ENCODE data around the gene STK24.
A peak's percentile ranks its signal among the peaks of the same experiment; 100 is the strongest.

STK24 gene

DNA sequence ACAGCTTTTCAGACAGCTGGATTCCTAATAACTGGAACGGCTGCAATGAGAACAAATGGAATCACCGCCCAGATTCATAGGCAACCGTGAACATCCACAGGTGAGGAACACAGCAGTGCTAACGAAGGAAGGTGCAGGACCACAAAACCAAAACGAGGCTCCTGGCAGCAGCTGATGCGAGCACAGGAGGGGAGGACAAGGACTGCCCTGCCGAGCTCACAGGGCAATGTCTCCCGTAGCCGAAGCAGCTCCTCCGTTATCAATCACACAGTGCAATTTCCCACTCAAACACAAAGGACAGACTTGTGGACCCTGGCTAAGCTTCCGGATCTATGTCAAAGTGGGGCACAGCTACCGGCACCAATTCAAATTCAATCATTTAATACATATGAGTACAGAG is 70.6 kb downstream of the STK24 start:
- H3K9me3 ChIP-seq (ENCODE audit: control insufficient read depth in 1 of 2, low read length in 2 of 2) = no peaks in the 10 kb centered on the region
- H3K27ac ChIP-seq (ENCODE audit: low read depth, low read length) = no peak overlapping the region
- H3K9ac ChIP-seq (ENCODE audit: low read depth in 1 of 2, low read length in 2 of 2) = no peak overlapping the region
- H3K36me3 ChIP-seq (ENCODE audit: control insufficient read depth in 1 of 2, insufficient read depth in 2 of 2, low read length in 2 of 2) = peaks cover 0 to 10% of the 10 kb centered on the region in 2 donors
- peaks cover 68 to 72% of the 10 kb centered on the region in 2 donors for H3K4me1 ChIP-seq (ENCODE audit: control insufficient read depth in 1 of 2, insufficient read depth in 2 of 2, low read length in 2 of 2)
- no peaks in the 10 kb centered on the region for H3K27me3 ChIP-seq (ENCODE audit: control insufficient read depth in 1 of 2, insufficient read depth in 2 of 2, low read length in 2 of 2)
- no peak overlapping the region for H3K4me3 ChIP-seq (ENCODE audit: low read depth in 1 of 2, low read length in 2 of 2)

DNA sequence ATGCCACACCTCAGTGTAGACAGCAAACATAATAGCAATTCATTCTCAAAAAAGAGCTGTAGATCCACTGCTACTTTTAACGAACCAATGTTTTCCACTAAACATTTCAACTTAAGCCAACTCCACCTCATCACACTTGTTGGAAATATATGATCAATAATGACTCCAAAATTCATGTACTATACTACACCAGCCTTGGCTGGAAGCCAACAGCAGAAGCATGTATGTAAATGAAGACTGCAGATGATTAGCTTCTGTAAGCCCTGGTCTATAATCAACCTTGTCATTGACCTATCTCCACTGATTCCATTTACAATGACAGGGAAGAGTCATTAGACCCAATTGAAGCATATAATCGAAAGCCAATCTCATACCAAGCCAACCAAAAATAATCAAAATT is 71.7 kb downstream of the STK24 start:
- H3K27me3 ChIP-seq (ENCODE audit: control insufficient read depth in 1 of 2, insufficient read depth in 2 of 2, low read length in 2 of 2) = no peaks in the 10 kb centered on the region
- peaks cover 0 to 10% of the 10 kb centered on the region in 2 donors for H3K36me3 ChIP-seq (ENCODE audit: control insufficient read depth in 1 of 2, insufficient read depth in 2 of 2, low read length in 2 of 2)
- H3K4me3 ChIP-seq (ENCODE audit: low read depth in 1 of 2, low read length in 2 of 2) = no peak overlapping the region
- H3K27ac ChIP-seq (ENCODE audit: low read depth, low read length) = no peak overlapping the region
- no peaks in the 10 kb centered on the region for H3K9me3 ChIP-seq (ENCODE audit: control insufficient read depth in 1 of 2, low read length in 2 of 2)
- peaks cover 67 to 71% of the 10 kb centered on the region in 2 donors for H3K4me1 ChIP-seq (ENCODE audit: control insufficient read depth in 1 of 2, insufficient read depth in 2 of 2, low read length in 2 of 2)
- H3K9ac ChIP-seq (ENCODE audit: low read depth in 1 of 2, low read length in 2 of 2) = no peak overlapping the region

- peaks cover 59 to 63% of the 10 kb centered on the region in 2 donors for H3K4me1 ChIP-seq (ENCODE audit: control insufficient read depth in 1 of 2, insufficient read depth in 2 of 2, low read length in 2 of 2)
- H3K36me3 ChIP-seq (ENCODE audit: control insufficient read depth in 1 of 2, insufficient read depth in 2 of 2, low read length in 2 of 2) = peaks cover 0 to 16% of the 10 kb centered on the region in 2 donors
- no peak overlapping the region for H3K27ac ChIP-seq (ENCODE audit: low read depth, low read length)
- no peaks in the 10 kb centered on the region for H3K9me3 ChIP-seq (ENCODE audit: control insufficient read depth in 1 of 2, low read length in 2 of 2)
- H3K9ac ChIP-seq (ENCODE audit: low read depth in 1 of 2, low read length in 2 of 2) = no peak overlapping the region
- H3K4me3 ChIP-seq (ENCODE audit: low read depth in 1 of 2, low read length in 2 of 2) = no peak overlapping the region
- H3K27me3 ChIP-seq (ENCODE audit: control insufficient read depth in 1 of 2, insufficient read depth in 2 of 2, low read length in 2 of 2) = no peaks in the 10 kb centered on the region
These were observed 72.4 kb downstream of the STK24 start for GRCh38 chr13:98504371-98504963.

DNA sequence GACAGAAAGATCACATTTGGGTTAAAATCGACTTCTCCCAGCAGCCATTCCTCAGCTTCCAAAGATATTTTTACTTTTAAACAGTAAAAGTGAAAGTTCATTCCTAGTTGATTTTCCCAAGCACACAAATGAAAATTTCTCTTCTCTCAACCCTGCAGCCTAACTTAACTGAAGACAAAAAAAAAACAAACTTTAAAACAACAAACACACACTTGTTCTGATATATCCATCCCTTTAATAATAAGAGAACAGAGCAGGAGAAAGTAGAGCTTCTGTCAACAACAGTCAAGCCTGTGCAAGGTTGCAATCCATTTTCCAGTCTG is 72.9 kb downstream of the STK24 start:
- Histone ChIP-seq H3K9ac (ENCODE audit: low read depth in 1 of 2, low read length in 2 of 2) (peak overlapping the region in 1 of 2 donors; percentile 3), H3K4me3 (ENCODE audit: low read depth in 1 of 2, low read length in 2 of 2) (no peak overlapping the region), H3K36me3 (ENCODE audit: control insufficient read depth in 1 of 2, insufficient read depth in 2 of 2, low read length in 2 of 2) (peaks cover 0 to 19% of the 10 kb centered on the region in 2 donors), H3K4me1 (ENCODE audit: control insufficient read depth in 1 of 2, insufficient read depth in 2 of 2, low read length in 2 of 2) (peaks cover 55 to 58% of the 10 kb centered on the region in 2 donors), H3K9me3 (ENCODE audit: control insufficient read depth in 1 of 2, low read length in 2 of 2) (no peaks in the 10 kb centered on the region), H3K27ac (ENCODE audit: low read depth, low read length) (no peak overlapping the region), H3K27me3 (ENCODE audit: control insufficient read depth in 1 of 2, insufficient read depth in 2 of 2, low read length in 2 of 2) (no peaks in the 10 kb centered on the region)

DNA sequence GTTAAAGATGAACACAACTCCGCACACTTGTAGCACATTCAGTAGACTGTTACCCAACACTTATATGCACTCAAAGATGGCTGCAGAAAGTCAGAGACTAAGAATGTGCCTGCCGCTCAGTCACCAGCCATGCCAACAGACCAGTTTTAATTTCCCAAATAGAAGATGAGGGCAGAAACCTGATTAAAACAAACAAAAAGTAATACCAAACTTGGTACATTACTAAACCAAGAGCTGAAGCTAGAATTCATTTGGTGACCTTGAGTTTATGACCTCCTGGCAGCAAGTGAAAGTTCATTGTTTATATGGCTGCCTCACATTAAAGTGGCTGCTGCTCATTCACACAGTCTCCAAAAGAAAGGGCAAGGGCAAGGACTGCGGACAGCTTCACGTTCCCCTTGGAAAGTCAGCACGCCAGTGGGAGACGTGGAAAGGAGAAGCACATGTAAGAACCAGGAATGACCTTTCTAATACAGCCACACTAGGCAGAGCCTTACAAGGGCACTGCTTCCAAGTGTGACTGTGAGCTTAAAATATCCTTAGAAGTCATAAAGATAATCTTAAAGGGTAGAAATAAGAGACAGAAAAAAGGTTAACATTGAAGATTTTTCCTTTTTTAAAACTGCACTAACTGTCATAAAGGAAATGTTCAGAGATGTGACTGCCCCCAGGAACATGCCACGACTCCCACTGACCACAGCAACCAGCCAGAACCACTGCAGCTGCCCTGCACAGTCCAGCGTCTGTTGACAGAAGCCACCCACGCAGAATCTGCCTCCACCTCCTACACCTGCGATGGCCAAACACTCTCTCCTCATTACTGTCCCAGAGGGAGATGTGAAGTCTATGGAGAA is 73.5 kb downstream of the STK24 start:
- Histone ChIP-seq H3K36me3 (ENCODE audit: control insufficient read depth in 1 of 2, insufficient read depth in 2 of 2, low read length in 2 of 2) (peaks cover 0 to 24% of the 10 kb centered on the region in 2 donors), H3K4me1 (ENCODE audit: control insufficient read depth in 1 of 2, insufficient read depth in 2 of 2, low read length in 2 of 2) (peaks cover 49 to 52% of the 10 kb centered on the region in 2 donors), H3K27ac (ENCODE audit: low read depth, low read length) (peak overlapping the region; percentile 15), H3K9me3 (ENCODE audit: control insufficient read depth in 1 of 2, low read length in 2 of 2) (no peaks in the 10 kb centered on the region), H3K9ac (ENCODE audit: low read depth in 1 of 2, low read length in 2 of 2) (peak overlapping the region in 1 of 2 donors; percentile 3), H3K27me3 (ENCODE audit: control insufficient read depth in 1 of 2, insufficient read depth in 2 of 2, low read length in 2 of 2) (no peaks in the 10 kb centered on the region), H3K4me3 (ENCODE audit: low read depth in 1 of 2, low read length in 2 of 2) (no peak overlapping the region)

DNA sequence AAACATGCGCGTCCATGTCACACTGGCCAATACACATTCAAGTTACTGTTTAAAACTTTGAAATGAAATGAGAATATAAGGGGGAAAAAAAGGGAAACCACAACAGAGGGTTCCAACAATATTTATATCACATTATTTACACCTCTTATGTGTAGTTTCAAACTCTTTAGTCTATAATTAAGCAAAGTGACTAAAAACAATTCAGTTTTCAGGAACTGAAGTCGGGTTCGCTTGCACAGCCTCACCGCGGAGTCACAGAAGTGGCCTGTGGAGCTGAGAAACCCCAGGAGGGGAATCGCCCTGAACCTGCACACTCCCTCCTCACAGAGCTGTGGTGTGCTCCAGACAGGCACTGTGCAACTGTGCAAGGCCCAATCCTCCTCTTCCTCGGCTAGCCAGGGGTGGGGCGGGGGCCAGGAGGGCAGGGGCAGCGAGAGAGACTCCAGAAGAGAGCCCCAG is 75.9 kb downstream of the STK24 start:
- peaks cover 30 to 43% of the 10 kb centered on the region in 2 donors for H3K4me1 ChIP-seq (ENCODE audit: control insufficient read depth in 1 of 2, insufficient read depth in 2 of 2, low read length in 2 of 2)

GRCh38 chr13:98496966-98497365 is 79.9 kb downstream of the STK24 start:
- Histone ChIP-seq H3K9me3 (ENCODE audit: control insufficient read depth in 1 of 2, low read length in 2 of 2) (no peaks in the 10 kb centered on the region), H3K27me3 (ENCODE audit: control insufficient read depth in 1 of 2, insufficient read depth in 2 of 2, low read length in 2 of 2) (no peaks in the 10 kb centered on the region), H3K36me3 (ENCODE audit: control insufficient read depth in 1 of 2, insufficient read depth in 2 of 2, low read length in 2 of 2) (peaks cover 0 to 22% of the 10 kb centered on the region in 2 donors), H3K9ac (ENCODE audit: low read depth in 1 of 2, low read length in 2 of 2) (no peak overlapping the region), H3K4me3 (ENCODE audit: low read depth in 1 of 2, low read length in 2 of 2) (no peak overlapping the region), H3K4me1 (ENCODE audit: control insufficient read depth in 1 of 2, insufficient read depth in 2 of 2, low read length in 2 of 2) (peaks cover 6 to 20% of the 10 kb centered on the region in 2 donors), H3K27ac (ENCODE audit: low read depth, low read length) (no peak overlapping the region)

More for the DNA sequence above, 75.9 kb downstream of the STK24 start:
- Histone ChIP-seq H3K27me3 (ENCODE audit: control insufficient read depth in 1 of 2, insufficient read depth in 2 of 2, low read length in 2 of 2) (no peaks in the 10 kb centered on the region), H3K4me3 (ENCODE audit: low read depth in 1 of 2, low read length in 2 of 2) (no peak overlapping the region), H3K9ac (ENCODE audit: low read depth in 1 of 2, low read length in 2 of 2) (no peak overlapping the region), H3K9me3 (ENCODE audit: control insufficient read depth in 1 of 2, low read length in 2 of 2) (no peaks in the 10 kb centered on the region), H3K27ac (ENCODE audit: low read depth, low read length) (no peak overlapping the region), H3K36me3 (ENCODE audit: control insufficient read depth in 1 of 2, insufficient read depth in 2 of 2, low read length in 2 of 2) (peaks cover 0 to 31% of the 10 kb centered on the region in 2 donors)

DNA sequence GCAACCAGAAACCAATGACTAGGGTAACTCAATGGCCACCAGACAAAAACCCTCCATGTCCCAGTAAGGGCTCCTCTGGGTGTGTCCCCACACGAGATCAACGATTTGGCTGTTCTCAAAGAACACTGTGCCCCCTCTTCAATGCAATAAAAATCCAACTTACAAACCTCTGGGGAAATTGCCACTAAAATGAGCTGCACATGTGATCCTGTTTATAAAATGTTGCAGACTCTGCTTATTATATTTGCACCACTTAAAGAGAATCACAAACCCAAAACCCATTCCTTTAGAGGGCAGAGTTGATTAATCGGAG is 80.5 kb downstream of the STK24 start:
- Histone ChIP-seq H3K36me3 (ENCODE audit: control insufficient read depth in 1 of 2, insufficient read depth in 2 of 2, low read length in 2 of 2) (peaks cover 0 to 22% of the 10 kb centered on the region in 2 donors), H3K9me3 (ENCODE audit: control insufficient read depth in 1 of 2, low read length in 2 of 2) (no peaks in the 10 kb centered on the region), H3K9ac (ENCODE audit: low read depth in 1 of 2, low read length in 2 of 2) (no peak overlapping the region), H3K27me3 (ENCODE audit: control insufficient read depth in 1 of 2, insufficient read depth in 2 of 2, low read length in 2 of 2) (no peaks in the 10 kb centered on the region), H3K4me1 (ENCODE audit: control insufficient read depth in 1 of 2, insufficient read depth in 2 of 2, low read length in 2 of 2) (peaks cover 7 to 19% of the 10 kb centered on the region in 2 donors), H3K4me3 (ENCODE audit: low read depth in 1 of 2, low read length in 2 of 2) (no peak overlapping the region), H3K27ac (ENCODE audit: low read depth, low read length) (no peak overlapping the region)

DNA sequence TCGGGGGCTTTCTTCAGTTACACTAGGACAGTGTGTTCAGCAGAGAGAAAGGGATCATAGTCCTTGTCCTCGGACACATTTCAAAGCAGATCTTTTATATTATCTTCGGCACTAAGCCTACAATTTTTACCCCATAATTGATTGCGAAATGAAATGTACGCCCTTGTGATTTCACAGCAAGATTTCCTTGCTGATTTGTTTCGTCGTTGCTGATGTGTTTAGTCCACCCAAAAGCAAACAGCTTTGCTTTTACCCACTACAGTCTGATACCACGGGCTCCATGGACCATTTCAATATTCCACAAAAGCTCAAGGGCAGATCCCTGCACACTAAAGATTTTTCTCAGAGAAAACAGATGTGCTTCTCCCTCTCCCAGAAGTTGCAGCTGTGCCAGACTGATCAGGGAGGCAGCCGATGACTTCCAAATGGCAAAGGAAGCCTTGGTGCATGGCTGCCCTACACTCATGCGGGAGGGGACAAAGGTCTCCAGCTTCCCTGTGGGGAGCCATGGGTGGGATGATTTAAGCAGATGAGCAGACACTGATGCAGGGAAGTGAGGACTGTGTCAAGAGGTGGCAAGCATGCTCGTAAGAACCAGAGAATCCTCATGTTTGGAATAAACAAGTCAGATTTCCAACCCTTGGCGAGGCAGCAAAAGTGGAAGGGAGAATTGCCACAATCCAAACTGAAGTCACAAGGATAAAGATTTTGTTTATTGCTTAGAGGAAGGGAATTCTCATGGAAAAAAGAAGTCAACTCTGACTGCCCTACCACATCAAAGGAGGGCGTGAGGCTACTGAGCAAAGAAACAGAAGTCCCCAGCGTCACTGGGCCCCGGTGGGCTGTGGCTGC is 81.1 kb downstream of the STK24 start:
- Histone ChIP-seq H3K36me3 (ENCODE audit: control insufficient read depth in 1 of 2, insufficient read depth in 2 of 2, low read length in 2 of 2) (peaks cover 0 to 22% of the 10 kb centered on the region in 2 donors), H3K27ac (ENCODE audit: low read depth, low read length) (no peak overlapping the region), H3K9ac (ENCODE audit: low read depth in 1 of 2, low read length in 2 of 2) (no peak overlapping the region), H3K9me3 (ENCODE audit: control insufficient read depth in 1 of 2, low read length in 2 of 2) (no peaks in the 10 kb centered on the region), H3K27me3 (ENCODE audit: control insufficient read depth in 1 of 2, insufficient read depth in 2 of 2, low read length in 2 of 2) (no peaks in the 10 kb centered on the region), H3K4me1 (ENCODE audit: control insufficient read depth in 1 of 2, insufficient read depth in 2 of 2, low read length in 2 of 2) (peaks cover 12 to 24% of the 10 kb centered on the region in 2 donors), H3K4me3 (ENCODE audit: low read depth in 1 of 2, low read length in 2 of 2) (no peak overlapping the region)

- no peak overlapping the region for H3K27ac ChIP-seq (ENCODE audit: low read depth, low read length)
- H3K36me3 ChIP-seq (ENCODE audit: control insufficient read depth in 1 of 2, insufficient read depth in 2 of 2, low read length in 2 of 2) = peaks cover 0 to 19% of the 10 kb centered on the region in 2 donors
- peaks cover 23 to 35% of the 10 kb centered on the region in 2 donors for H3K4me1 ChIP-seq (ENCODE audit: control insufficient read depth in 1 of 2, insufficient read depth in 2 of 2, low read length in 2 of 2)
- H3K4me3 ChIP-seq (ENCODE audit: low read depth in 1 of 2, low read length in 2 of 2) = no peak overlapping the region
- no peaks in the 10 kb centered on the region for H3K9me3 ChIP-seq (ENCODE audit: control insufficient read depth in 1 of 2, low read length in 2 of 2)
- H3K9ac ChIP-seq (ENCODE audit: low read depth in 1 of 2, low read length in 2 of 2) = no peak overlapping the region
- no peaks in the 10 kb centered on the region for H3K27me3 ChIP-seq (ENCODE audit: control insufficient read depth in 1 of 2, insufficient read depth in 2 of 2, low read length in 2 of 2)
These were observed 82.1 kb downstream of the STK24 start for GRCh38 chr13:98494769-98495168.

Measured in duodenal mucosa (tissue), 2 donors.